NCI-H82 (cell line): ENCODE measurements around the gene ZFYVE28.
A peak's percentile ranks its signal among the peaks of the same experiment; 100 is the strongest.

Source experiments
- DNase-seq: peaks from one replicate; lab custom pipeline; 2025; lab: John Stamatoyannopoulos, UW

Gene ZFYVE28

DNA sequence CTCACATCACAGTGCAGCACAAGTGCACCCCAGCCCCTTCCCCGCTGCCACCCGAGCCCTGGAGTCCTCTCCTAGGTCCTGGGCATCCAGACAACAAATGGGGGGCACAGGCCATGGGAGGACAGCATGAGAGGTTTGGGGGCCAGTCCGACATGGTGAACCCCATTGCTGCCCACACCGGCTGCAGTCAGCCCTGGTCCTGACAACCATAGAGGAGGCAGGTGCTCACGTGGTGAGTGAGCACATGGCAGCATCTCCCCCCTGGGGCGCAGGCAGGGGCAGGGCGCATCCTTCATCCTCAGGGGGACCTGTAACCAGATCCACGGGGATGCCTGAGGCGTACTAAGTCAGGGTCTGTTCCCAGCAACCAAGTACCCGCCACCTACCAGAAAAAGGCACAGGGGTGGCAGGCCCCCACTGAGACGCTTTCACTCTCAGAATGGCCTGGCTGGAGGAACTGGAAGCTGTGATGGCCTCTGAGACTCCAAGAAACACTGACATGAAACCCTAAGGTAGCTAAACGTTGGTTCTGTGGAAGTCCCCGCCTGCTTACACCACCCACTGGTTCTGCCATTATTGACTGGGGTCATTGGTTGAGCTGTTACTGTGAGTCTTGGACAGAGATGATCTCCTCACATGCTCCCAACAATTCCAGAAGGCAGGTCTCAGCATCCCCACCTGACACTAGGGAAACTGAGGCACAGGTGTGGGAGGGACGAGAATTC is 6.5 kb downstream of the ZFYVE28 start:
- no peak for DNase-seq

DNA sequence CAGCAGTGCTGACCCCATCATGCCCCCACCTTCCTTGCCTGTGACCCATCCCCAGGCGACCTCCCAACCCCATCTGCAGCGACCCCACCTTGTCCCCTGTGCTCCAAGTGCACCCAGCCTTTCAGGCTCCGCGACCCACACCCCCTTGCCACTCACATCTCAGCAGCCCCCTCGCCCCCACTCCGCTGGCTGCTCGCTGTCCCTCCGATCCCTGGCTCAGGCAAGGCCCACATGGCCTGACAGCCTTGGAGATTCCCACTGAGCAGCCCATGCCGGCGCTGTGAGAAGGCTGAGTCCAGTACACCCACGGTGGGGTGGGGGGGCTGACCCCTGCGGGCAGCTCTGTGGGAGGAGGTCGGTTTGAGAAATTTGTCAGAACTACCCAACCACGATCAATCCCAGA is 9.1 kb downstream of the ZFYVE28 start:
- no peak for DNase-seq

DNA sequence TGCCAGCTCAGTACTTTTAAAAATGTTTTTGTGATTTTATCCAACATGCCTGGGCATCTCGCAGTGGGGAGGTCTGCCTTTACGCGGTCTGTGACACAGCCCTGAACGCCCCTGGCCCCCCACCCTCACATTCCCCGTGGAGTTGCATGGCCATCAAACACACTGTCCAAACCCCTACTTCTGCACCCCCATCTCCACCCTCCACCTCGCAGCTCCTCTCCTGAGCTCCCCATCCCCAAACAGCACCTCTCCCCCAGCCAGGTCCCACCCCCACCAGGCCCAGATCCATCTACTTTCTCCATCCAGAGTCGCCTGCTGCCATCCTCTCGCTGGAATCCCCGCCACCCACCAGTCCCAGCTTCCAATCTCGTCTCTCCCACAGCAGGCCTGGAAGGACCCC is 9.5 kb downstream of the ZFYVE28 start:
- DNase-seq = no peak

DNA sequence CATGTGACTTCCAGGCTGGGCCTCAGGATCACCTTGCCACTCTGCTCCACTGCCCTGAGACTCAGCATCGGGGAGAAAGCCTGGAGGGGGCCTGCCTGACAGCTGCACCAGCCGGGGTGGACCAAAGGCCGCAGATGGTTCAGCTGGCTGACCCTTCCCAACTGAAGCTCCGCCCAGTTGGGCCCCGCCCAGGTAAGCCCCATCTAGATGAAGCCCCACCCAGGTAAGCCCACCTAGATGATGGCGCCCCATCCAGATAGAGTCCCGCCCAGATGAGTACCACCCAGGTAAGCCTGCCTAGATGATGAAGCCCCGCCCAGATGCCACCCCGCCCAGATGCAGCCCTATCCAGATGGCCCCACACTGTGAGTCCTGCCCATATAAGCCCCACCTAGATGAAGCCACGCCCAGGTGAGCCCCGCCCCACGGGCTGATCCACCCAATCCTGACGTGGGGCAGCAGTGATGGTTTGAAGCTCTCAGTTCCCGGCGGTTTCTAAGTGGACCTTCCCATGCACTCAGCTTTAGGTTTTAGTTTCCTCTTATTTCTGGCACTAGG is 10.0 kb downstream of the ZFYVE28 start:
- DNase-seq = peak; percentile 31

DNA sequence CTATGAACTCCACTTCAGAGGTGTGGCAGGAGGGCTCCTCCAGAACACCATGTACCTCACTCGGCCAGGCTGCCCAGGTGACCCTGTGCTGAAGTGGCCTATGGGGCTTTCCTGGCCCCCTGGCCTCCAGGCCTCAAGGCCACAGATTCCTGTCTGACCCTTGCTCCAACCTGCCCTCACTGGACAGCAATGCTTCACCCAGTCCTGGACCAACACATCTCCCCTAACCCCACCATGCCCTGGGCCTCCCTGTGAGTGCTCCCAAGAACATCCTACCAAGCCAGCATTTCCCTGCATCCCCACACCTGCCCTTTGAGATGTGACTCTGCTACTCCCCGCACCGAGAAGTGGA is 10.5 kb downstream of the ZFYVE28 start:
- DNase-seq = no peak

DNA sequence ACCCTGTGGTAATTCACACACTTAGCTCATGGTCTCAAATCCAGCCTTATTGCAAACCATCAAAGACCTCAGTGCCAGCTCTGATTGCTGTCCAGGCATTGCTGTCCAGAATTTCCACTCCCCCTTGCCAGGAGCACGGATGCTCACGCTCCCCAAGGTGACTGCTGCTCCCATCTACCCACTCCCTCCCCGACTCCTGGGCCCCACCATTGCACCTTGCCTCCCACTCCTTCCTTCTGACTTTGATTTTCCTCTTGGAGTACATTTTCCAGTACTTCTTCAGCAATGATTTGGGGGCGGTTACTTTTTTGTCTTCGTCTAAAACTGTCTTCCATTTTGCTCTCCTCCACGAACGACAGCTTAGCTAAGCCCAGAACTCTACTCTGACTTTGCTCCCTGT is 11.5 kb downstream of the ZFYVE28 start:
- no peak for DNase-seq

DNA sequence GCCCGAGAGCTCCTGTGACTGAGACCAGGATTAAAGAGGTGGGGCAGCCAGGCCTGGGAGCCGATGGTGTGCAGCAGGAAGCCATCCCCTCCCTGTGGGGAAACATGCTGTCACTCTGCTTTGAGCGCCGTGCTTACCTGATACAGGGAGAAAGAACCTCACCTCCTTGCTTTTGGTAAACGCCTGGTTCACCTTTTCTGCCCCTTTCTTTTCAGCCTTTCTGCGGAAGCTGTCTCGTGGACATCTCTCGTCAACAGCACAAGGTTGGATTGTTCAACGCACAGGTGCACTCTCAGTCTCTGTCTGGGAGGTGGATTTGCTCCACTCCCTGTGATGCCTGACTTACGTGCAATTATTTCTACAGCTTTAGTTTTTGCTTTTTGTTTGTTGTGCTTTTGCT is 12.0 kb downstream of the ZFYVE28 start:
- DNase-seq = peak; percentile 33

DNA sequence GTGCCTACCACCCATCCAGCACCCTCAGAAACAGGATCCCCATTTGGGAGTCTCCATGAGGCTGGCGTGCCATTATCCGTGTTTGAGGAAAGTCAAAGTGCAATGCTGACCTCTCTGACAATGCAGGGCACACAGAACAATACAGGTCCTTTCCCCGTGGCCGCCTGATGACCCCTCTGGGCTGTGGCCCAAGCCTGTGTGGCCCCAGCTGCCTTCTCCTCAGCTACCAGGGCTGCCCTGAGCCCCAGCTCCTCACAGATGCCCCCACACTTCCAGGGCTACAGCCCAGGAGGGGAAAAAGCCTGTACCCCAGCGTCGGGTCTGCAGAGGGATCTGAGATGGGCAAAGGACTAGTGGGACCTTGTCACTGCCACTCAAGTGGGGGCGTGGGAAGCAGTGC is 15.5 kb downstream of the ZFYVE28 start:
- DNase-seq = peak; percentile 18

DNA sequence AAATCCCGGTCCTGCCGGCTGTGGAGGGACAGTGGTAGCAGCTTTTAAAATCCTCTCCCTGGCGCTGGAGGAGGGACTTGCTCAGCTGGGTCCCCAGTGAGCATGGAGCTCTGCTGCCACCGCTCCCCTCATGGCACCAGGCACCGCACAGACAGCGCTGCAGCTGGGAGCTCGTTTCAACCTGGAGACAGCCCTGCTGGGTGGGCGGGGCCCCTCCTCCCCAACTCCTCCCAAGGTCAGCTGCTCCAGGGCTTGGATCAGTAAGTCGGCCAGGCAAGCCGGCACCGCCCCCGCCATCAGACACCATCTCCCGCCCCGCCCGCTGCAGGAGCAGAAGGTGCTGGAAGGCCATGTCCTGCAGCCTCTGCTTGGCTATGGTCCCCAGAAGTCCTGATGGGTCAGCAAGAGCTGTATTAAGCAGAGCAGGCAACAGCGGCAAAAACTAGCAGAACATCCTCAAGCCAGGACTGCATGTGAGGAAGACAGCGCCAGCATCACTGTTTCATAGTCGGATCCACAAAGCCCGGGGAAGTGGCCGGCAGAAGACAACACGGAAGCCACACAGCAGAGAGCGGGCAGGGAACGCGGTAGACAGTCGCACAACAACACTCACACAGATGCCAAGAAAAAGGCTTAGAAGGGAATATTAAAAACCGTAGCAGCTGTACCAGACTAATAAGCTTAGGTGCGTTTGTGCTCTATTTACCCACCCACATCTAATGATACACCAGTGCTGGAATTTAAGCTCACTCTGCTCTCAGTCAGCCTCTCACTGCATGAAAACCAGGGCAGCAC is 16.2 kb downstream of the ZFYVE28 start:
- peak; percentile 94 for DNase-seq

DNA sequence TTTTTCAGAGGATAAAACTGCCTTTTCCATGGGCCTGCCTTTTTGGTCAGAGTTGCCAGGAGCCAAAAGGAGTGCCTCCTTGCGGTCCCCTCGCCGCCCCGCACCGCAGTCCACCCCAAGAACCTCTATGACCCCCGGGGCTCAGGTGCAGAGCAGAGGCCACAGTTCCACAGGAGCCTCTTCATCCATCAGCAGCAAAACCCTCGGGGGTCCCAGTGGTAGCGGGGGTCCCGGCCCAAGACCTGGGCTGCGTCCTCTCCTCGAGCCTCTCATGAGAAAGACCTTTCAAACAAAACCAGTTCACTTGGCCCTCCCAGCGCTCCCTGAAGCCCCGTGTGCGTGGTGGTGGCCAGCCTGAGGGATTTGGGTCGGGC is 16.8 kb downstream of the ZFYVE28 start:
- no peak for DNase-seq

DNA sequence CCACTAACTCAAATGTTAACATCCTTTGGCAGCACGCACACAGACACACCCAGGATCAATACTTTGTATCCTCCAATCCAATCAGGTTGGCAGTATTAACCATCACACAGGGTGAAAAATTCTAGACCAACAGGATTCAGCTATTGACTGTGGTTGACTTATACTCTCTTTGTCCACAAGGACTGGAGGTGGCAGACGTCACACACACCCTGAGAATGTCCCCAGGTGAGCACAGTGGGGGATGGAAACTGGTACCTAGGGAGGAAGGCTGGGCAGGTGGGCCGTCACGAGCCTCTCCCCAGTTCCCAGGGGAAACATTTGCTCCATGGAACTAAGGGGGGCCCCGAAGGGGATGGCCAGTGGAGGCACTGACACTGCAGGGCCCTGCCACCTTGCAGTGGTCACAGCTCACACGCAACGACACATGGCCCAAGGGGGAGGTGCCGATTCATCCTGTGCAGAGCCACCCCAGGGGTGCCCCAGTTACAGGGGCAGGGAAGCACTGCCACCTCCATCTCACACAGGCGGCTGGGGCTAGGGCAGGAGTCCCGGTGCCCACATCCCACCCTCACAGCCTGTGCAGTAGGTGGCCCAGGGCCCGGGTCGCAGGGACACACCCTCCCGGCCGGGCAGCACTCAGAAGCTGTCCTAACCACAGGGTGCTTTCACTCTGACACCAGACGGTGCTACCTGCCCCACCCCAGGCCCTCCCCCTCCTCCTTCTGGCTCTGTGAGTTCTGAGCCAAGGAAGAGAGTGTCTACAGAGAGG is 17.4 kb downstream of the ZFYVE28 start:
- peak; percentile 8 for DNase-seq

DNA sequence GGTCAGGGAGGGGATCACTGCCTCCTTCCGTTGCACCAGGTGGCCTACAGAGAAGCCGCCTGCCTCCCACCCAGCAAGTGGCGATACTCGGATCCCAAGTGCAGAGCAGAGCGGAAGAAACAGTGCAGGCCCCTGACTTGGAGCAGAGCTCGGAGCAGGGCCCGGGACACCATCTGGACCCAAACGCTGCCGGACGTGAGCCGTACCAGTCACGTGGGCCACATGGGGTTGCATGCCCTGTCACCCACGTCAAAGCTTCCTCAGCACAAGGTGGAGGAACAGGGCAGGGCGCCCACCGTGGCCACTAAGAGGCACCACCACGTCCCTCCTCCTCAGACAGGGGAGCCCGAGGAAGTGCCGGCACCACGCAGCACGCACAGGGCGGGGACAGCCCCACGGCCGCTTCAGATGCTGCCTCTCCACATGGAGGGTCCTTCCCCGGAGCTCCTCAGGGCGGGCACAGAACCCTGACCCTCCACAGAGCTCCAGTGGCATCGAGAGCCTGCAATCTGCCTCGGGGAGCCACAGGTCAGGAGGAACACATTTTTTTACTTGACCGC is 18.7 kb downstream of the ZFYVE28 start:
- DNase-seq = no peak

DNA sequence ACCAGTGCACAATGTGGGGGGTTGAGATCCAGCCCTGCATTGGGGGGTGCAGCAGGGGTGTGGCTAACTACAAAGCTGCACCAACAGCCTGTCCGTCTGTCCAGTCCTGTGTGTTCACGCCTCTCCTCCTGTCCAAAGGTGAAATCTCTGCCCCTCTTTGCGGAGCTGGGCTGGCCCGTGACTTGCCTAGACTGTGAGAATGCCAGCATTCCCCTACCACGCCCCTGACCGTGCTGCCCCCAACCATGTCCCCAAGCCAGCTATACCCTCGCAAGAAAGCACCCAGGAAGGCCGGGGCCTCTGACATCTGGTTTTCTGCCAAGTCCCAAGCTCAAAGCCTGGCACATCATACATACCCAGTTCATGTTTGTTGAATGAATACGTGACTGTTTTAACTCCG is 19.2 kb downstream of the ZFYVE28 start:
- DNase-seq = no peak

DNA sequence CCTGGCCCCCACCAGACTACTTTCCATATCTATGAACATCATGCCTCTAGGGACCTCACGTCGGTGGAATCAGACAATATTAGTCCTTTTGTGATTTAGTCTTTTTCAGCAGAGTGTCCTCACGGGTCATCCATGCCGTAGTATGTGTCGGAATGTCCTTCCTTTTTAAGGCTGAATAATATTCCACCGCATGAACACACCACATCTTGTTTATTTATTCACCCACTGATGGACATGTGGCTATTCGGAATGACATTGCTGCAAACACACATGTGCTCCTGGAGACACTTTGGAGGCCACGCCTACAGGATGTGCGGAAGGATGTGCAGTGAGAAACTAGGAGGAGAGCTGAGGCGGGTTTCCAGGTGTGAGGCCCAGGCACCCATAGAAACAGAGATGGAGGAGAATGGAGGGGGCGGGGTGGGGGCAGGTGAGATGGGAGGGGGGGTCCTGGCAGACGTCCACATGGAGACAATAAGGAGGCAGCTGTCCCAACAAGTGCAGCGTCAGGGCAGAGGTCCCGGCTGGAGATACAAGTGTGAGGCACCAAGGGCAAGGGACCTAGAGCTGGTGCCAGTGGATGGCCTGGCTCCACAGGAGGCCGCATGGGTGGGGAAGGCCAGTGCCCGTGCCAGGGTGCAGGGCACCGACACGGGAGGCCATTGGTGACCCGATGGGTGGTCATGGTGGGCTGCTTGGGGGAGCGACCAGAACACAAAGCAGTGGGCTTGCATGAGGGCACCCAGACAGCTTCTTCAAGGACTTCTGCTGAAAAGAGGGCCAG is 20.7 kb downstream of the ZFYVE28 start:
- no peak for DNase-seq

DNA sequence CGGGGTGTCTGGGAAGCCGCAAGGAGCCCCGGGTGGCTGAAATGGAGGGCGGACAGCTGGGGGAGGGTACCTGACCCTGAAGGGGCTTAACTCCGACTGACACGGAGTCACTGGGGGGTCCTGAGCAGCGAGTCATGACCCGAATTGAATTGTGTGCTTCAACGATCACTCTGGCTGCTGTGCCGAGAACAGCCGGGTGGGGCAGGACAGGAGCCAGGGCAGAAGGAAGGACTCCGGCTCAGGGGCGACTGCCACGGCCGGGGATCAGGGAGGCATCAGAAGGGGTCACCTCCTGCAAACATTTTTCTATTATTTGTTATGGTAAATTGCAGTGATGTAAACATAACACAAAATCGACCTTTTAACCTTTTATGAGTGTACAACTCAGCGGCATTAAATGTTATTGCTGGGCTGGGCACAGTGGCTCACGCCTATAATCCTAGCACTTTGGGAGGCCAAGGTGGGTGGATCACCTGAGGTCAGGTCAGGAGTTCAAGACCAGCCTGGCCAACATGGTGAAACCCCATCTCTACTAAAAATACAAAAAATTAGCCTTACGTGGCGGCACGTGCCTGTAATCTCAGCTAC is 21.6 kb downstream of the ZFYVE28 start:
- DNase-seq = no peak

DNA sequence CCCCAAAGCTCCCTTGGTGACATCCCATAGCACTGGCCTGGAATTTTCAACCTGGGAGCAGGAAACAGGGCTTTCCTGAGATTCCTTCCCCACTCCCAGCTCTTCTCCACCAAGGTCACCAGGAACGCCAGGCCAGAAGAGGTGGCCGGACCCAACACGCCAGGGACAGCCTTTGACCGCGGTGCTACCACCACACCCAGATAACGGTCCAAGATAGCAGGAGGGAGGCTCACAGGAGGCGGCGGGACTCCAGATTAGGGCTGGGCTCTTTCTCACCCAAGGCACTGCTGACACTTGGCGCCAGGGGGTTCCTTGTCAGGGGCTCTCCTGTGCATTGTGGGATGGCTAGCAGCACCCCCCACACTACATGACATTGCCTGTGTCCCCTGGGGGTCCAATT is 22.9 kb downstream of the ZFYVE28 start:
- peak; percentile 29 for DNase-seq

DNA sequence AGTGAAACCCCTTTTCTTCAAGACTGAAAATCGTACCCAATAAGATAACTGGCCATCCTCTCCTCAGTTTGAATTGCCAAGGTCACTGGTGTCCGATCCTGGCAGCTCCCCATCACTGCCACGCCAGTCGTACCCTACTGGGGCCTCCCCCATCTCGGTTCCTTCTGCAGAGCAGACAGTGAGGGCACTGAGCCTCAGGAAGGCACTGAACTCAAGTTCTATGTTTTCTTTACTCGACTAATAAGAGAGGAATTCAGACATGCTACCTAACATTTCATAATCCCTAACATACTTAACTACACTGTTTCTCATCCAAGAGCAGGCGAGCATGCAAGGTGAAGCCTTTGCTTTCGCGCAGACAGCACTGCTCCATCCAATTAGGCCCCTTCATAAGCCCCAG is 23.4 kb downstream of the ZFYVE28 start:
- peak; percentile 84 for DNase-seq

DNA sequence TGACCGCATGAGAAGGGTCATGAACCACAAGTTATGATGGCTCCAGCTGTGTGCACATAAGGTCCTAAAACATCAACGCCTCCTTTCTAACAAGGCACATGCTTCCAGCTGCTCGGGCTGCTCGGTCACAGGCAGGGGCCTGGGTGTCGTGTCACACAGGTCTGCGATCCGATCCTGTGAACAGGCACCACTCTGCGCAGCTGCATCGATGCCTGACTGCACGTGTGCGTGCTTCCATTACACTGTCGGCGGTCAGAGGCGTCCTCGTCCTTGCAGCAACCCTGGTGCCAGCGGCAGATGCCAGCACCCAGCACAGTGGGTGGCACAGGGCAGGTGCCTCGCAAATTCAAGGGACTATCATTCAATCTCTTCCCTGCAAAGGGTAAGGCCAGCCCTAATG is 23.9 kb downstream of the ZFYVE28 start:
- DNase-seq = no peak

DNA sequence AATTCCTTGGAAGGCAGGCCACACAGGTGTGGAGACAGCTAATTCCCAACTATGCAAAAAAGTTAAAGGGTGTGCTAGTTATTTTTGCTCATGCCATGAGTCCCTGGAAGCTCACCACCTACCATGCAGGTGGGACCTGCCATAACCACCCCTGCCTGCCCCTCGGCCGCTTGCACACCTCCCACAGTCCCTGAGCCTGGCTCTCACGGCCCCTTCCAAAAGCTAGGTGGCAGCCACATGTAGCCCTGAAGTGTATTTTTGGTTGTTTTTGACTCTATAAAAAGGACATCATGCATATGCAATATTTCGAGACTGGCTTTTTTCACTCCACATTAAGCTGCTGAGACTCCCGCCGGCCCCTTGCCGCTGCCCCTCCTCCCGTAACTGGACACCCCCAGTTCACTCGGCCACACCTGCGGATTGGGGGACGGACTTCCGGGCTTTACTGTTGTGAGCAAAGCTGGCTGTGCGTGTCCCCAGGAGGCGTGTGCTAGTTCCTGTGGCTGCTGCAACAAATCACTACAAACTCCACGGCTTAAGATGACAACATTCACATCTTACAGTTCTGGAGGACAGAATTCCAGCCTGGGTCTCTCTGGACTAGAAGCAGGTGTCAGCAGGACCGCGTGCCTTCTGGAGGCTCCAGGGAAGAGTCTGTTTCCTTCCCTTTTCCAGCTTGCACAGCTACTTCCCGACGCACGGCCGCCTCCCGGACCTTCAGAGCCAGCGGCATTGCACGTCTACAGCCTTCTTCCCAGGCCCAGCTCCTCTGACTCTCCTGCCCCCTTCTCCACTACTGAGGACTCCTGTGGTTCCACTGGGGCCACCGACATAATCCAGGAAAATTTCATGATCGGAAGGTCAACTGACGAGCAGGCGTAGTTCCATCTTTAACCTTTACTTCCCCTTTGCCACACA is 24.8 kb downstream of the ZFYVE28 start:
- no peak for DNase-seq

DNA sequence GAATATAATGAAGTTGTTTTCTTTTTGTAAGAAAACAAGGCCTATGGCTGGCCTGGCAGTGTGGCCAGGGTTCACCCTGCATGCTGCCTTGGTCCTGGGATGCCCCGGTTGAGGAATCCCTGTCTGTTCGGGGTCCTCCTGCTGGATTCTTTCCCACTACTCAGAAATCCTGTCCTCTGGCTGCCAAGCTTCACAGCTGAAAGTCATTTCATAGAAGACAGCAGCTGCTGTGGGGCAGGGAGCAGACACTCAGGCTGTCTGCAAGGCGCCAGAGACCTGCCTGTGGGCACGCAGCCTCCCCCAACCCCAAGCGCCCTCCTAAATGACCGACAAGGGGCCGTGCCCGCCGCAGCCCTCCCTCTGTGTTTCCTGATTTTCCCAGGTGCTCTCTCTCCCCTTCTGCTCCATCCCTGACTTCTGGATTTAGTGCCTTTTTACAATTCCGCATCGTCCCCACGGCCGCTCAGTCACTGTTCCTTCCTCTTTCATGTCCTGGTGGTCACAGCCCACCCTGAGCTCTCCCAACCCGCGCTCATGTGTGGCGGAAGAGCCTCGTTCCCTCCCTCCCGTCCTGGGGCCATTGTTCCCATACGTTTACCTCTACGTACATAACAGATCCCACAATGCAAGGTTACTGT is 27.5 kb downstream of the ZFYVE28 start:
- no peak for DNase-seq
